Kidney (tissue), 14 donors: Measurements from ENCODE around the gene TGFB1. TPM values are rescaled to one million over a fixed set of nuclear protein-coding genes. Genes with fewer than 3 reads are reported as not detected.

Source experiments
- DNase-seq, 5 donors: peaks; one replicate each; pipeline ENCODE4 v3.0.0-alpha.2; 2013 to 2020
- FAIRE-seq: peaks from 2 replicates; lab custom pipeline; 2012; peaks lifted over from hg19 to GRCh38; lab: Jason Lieb, UNC
- H3K27ac ChIP-seq, 2 donors: one replicate each; pipeline ENCODE4 v1.7.0; 2013; ENCODE audit warnings: low read depth in 2 of 2, low read length in 2 of 2, inconsistent platforms in 1 of 2
- H3K27me3 ChIP-seq: one replicate; pipeline ENCODE4 v1.7.1; 2013; ENCODE audit warnings: low read length, inconsistent platforms; ENCODE audit not compliant: control insufficient read depth, insufficient read depth
- H3K36me3 ChIP-seq, 3 donors: one replicate each; pipeline versions ENCODE4 v1.7.0 to v1.7.1; 2013; ENCODE audit warnings: low read length in 3 of 3, control low read depth in 1 of 3, inconsistent platforms in 1 of 3; ENCODE audit not compliant: insufficient read depth in 3 of 3, control insufficient read depth in 2 of 3
- H3K4me1 ChIP-seq, 3 donors: one replicate each; pipeline versions ENCODE4 v1.7.0 to v1.7.1; 2013; ENCODE audit warnings: low read length in 3 of 3, inconsistent platforms in 1 of 3, low read depth in 1 of 3; ENCODE audit not compliant: control insufficient read depth in 2 of 3, insufficient read depth in 2 of 3
- H3K4me3 ChIP-seq, 3 donors: one replicate each; pipeline versions ENCODE4 v1.7.0 to v1.8.1; 2013; ENCODE audit warnings: low read length in 3 of 3, control low read depth in 1 of 3, inconsistent platforms in 1 of 3
- H3K9ac ChIP-seq, 3 donors: one replicate each; pipeline versions ENCODE4 v1.7.0 to v1.7.1; 2013; ENCODE audit warnings: low read length in 3 of 3, control low read depth in 1 of 3, inconsistent platforms in 1 of 3
- H3K9me3 ChIP-seq, 3 donors: one replicate each; pipeline versions ENCODE4 v1.7.0 to v1.7.1; 2013; ENCODE audit warnings: low read length in 3 of 3, control low read depth in 1 of 3, inconsistent platforms in 1 of 3; ENCODE audit not compliant: control insufficient read depth in 2 of 3, insufficient read depth in 1 of 3
- intact Hi-C: fragments of 100-400 bp; cut with DNase I; formaldehyde crosslinking; loops from one replicate; pipeline ENCODE4 v1.11.1; 2022
- polyA plus RNA-seq: library from polyadenylated mRNA; stranded (reverse); fragments of 350-450 nt; fragmentation: Illumina TruSeq; extraction: RNeasy Lipid Tissue Mini Kit (QIAGEN cat#74804); gene quantifications from one replicate; pipeline ENCODE4 v1.2.3, GENCODE V29; 2014; ENCODE audit warnings: low read depth, low replicate concordance; ENCODE audit not compliant: insufficient read depth
- total RNA-seq: library from RNA; stranded (reverse); fragmentation: NEBNext Ultra II Directional; extraction: Animal tissue kit (Norgen Biotek cat#: 25700); gene quantifications from one replicate; pipeline ENCODE4 v1.2.1, GENCODE V29; 2021
- TF ChIP-seq, protein P1 (sequence below): IDR thresholded peaks from 3 replicates; pipeline ENCODE4 v1.5.1; 2012; ENCODE audit warnings: mild to moderate bottlenecking, moderate library complexity, borderline replicate concordance; ENCODE audit not compliant: insufficient read depth; ENCODE audit errors: extremely low read depth
- donor health status: control.
- donor health status: control.
- donor health status: control.
- donor health status: control.
- donor health status: control.
- donor health status: DM: yes; HTN: yes; CAD: no.
- donor health status: Normal renal cell carcinoma (clear cell type).

TGFB1 gene
- total and polyA plus RNA-seq, 2 donors from 2014 or later, result 19.1 to 48.0 TPM

DNA sequence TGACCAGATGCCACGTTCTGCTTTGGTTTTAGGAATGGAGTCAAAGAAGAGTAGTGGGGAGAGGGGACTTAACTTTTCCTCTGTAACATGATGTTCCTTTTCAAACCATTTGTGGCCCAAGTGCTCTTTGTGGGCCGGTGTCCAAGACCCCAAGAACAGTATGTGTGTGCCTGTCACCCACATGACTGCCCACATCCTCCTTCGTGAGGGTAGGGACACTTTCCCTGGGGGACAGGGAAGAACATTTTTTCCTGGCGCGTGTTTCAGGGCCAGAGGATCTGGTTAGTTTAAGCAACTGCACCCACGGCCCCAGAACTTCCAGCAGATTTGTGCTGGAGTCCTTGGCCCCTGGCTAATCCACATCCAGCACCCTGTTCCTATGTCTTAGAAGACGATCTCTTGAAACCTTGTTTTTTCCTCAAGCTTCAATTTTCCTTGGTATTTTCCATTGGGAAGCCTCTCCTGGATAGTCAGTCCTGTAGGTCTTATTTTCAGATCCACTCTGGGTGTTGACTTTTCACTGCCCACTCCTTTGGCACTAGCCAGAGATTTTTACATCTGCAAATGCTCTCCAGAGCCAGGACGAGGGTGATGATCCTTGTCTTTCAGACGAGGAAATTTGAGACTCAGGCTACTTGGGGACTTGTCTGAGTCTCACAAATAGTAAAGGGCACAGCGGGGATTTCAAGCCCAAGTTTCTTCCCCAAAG, 54.5 kb downstream of the TGFB1 start:
- peaks cover 0 to 20% (median 4%) of the 10 kb centered on the region in 3 donors for H3K4me1 ChIP-seq
- H3K9ac ChIP-seq, result no peak overlapping the region
- H3K27me3 ChIP-seq, result no peaks in the 10 kb centered on the region
- H3K36me3 ChIP-seq, result peaks cover 21 to 86% (median 76%) of the 10 kb centered on the region in 3 donors
- TF ChIP-seq, protein P1, sequence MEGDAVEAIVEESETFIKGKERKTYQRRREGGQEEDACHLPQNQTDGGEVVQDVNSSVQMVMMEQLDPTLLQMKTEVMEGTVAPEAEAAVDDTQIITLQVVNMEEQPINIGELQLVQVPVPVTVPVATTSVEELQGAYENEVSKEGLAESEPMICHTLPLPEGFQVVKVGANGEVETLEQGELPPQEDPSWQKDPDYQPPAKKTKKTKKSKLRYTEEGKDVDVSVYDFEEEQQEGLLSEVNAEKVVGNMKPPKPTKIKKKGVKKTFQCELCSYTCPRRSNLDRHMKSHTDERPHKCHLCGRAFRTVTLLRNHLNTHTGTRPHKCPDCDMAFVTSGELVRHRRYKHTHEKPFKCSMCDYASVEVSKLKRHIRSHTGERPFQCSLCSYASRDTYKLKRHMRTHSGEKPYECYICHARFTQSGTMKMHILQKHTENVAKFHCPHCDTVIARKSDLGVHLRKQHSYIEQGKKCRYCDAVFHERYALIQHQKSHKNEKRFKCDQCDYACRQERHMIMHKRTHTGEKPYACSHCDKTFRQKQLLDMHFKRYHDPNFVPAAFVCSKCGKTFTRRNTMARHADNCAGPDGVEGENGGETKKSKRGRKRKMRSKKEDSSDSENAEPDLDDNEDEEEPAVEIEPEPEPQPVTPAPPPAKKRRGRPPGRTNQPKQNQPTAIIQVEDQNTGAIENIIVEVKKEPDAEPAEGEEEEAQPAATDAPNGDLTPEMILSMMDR, result no peak
- intact Hi-C loops, result no loop called here
- no peak for FAIRE-seq
- no peak overlapping the region for H3K4me3 ChIP-seq
- H3K9me3 ChIP-seq, result no peaks in the 10 kb centered on the region
- no peak for DNase-seq
- H3K27ac ChIP-seq, result peak overlapping the region; percentile 26 to 35

- no peaks in the 10 kb centered on the region for H3K27me3 ChIP-seq
- H3K4me3 ChIP-seq, result no peak overlapping the region
- H3K27ac ChIP-seq, result peak overlapping the region in 1 of 2 donors; percentile 27
- TF ChIP-seq, protein P1, result no peak
- H3K4me1 ChIP-seq, result peaks cover 0 to 20% (median 4%) of the 10 kb centered on the region in 3 donors
- no peaks in the 10 kb centered on the region for H3K9me3 ChIP-seq
- peak overlapping the region in 1 of 3 donors; percentile 8 for H3K9ac ChIP-seq
- peaks cover 19 to 86% (median 75%) of the 10 kb centered on the region in 3 donors for H3K36me3 ChIP-seq
- intact Hi-C loops, result no loop called here
- DNase-seq, result peak in 4 of 5 donors; percentile 33 to 88 (median 48)
- FAIRE-seq, result no peak
These were observed 55.3 kb downstream of the TGFB1 start for GRCh38 chr19:41298348-41298964.

DNA sequence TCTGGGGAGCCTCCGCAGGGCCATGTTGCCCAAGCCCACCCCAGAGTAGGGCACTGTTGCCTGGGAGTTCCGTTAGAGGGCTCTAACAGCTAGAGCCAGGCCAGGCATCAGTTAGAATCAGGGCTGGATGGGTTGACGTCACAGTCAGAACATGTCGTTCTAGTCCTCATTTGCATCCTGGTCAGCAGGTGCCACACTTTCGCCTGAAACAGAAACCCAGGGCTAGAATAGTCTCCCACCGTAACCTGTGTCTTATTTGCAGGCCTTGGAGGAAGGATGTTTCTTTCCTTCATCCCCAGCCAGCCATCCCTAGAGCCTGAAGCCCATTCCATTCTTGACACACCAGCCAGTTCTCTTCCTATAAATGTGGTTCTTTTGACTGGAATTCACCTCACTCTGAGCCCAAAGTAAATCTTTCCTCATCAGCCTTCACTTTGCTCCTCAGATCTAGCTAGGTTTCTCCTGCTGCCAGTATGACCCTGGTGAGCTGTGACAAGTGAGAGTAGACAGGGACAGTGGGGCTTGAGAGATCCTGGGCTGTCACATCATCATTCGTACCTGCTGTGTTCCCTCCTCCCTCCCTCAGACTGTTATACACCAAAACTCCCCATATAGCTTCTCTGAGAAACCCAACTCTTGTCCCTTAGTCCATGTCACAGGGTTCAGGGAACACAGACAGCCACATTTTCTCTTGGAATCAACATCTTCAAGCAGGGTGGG, 55.9 kb downstream of the TGFB1 start:
- Histone ChIP-seq H3K27ac (peak overlapping the region in 1 of 2 donors; percentile 33), H3K9ac (peak overlapping the region in 1 of 3 donors; percentile 8), H3K27me3 (no peaks in the 10 kb centered on the region), H3K4me1 (peaks cover 0 to 20% (median 4%) of the 10 kb centered on the region in 3 donors), H3K36me3 (peaks cover 18 to 87% (median 78%) of the 10 kb centered on the region in 3 donors), H3K9me3 (no peaks in the 10 kb centered on the region), H3K4me3 (no peak overlapping the region)
- FAIRE-seq, result no peak
- no peak for DNase-seq
- TF ChIP-seq, protein P1, result no peak
- intact Hi-C loops, result no loop called here
